ENCODE measurements around the gene ASAP2.
"Not testable (repeated sequence)": the region's sequence is repeated elsewhere in the genome, so short reads cannot be mapped to it uniquely, and the experiment has no call there.

The ASAP2 gene

DNA sequence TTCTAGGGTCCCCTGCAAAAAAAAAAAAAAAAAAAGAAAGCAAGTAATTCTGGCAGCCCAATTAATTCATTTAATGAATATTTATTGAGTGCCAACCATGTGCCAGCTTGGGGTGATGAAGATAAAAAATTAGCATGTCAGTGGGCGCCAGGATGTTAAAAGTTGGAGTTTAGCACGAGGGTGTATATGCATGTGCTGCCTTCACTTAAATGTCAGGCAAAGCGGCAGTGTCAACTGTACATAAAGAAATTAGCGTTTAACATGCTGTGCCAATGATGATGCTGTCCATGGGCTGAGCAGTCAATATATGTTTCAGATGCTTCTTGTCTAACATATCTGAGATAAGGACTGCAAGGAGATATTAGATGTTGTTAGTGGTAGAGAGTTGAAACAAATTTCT is 49.5 kb downstream of the ASAP2 start:
- no peak for DNase-seq

DNA sequence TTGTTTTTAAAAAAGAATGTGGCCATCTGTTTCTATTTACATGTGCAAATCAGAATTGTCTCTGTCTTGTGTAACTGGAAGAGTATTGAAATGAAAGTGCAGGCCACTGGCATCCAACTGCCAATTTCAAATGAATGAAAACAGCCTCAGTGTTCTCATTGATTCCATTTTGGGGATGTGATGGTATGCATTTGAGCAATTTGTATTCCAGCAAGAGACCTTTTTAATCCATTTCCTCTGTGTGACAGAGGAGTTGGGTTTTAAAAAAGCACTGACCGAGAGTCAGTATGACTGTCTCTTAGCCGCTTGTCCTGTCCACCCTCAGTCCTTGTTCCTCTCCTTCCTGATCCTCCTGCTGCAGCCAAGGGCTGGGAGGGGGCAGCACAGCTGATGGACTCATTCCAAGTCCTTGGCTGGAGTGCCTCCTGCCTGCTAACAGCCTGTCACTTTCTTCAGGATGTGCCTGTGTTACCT is 50.0 kb downstream of the ASAP2 start:
- peak; percentile 57 for DNase-seq

DNA sequence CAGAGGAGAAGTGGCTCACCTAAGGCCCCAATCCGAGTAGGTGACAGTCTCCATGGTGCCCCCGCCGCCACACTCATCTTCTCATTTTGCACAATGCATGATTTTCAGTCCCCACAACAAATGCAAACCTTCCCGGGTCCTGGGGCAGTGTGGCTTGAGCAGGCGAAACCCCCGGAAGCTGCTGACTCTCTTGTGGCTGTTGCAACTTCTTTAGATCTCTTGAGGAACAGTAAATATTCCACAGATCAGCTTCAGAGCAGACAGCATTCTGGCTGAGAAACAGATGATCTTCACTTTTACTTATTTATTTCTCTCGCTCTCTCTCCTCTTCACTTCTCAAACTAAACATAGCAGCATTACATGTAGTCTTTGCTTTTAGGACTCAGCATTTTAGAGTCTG is 51.9 kb downstream of the ASAP2 start:
- DNase-seq: no peak

DNA sequence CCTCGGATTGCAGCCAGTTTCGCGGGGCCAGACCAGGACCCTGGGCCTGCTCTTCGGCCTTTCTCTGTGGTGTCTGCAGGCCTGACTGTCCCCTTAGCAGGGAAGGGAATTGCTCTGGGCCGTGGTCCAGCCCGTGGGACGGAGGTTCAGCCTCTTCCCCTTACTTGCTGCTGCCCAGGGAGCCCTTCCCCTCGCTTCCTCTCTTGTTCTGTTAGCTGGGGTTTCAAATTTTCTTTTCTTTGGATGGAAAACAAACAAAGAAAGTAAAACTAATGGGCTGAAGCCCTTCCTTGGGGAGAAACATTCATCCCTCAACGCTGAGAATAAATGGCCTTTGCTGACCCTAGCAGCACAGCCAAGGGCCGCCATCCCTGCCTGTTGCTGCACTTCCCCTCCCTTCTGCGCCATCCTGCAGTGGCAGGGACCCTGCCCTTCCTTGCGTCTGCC is 52.4 kb downstream of the ASAP2 start:
- DNase-seq: no peak

DNA sequence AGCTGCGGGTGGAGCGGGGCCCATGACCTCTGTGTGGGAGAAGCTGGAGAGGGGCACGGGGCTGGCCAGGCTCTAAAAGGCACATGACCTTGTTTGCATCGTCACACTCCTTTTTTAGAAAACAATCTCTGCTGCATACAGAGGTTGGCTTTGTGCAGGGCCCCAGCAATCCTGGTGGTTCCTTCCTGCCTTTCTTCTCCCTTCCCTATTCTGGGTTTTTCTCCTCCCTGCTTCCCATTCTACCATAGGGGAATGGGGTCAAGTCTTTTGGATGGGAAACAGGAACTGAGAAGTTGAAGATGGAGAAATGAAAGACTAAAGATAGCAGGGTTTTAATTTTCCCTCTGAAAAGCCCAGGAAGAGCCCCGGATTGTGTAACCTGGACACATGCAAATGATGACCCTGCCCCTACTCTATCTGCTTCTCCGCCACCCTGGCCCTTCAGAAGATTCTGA is 53.9 kb downstream of the ASAP2 start:
- DNase-seq: no peak

DNA sequence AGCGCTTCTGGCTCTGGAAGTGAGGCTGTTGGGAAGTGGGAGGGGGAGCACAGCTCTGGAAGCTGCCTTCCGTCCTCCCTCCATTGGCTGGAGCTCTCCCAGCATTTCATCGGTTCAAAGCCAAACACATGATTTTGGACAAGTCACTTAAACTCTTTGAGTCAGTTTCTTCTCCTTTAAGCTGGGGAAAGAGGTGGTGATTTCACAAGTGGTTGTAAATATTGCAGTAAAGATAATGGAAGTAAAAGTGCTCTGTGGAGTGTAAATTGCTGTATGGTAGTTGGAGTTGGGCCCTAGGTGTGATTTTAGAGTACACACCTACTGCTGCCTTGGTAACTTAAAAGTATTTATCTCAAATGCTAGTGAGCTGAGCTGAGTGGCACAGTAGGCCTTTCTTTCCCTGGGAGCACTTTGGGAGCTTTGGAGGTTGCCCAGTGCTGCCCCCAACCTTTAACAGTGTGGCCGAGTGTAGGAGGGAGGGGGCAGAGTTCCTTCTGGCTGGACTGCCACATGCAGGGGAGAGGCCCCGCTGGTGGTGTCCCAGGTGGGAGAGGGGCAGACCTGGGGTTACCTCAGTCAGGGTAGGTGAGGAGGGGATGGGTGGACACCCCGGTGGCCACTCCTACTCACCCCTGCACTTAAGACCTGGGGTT is 54.7 kb downstream of the ASAP2 start:
- DNase-seq: no peak

DNA sequence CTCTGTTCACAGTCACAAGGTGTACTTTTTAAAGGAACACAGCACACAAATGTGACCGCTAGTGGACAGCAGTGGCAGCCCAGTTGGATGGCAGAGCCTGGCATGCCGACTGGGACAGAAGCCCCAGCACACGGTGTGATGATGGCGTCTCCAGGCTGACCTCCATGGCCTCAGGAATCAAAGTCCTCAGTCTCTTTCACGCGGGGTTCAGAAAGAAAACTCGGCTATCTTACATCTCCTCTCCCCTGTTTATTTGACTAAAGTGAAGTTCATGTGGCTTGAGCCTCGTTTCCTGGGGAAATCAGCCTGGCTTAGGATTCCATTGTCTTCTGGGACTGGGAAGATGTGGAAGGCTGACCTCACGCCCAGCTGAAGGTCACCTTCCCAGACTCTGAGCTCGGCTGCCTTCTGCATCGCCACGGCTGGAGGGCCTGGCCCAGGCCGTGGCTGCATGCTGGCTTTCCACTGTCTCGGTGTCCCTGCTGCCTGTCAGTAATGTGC is 56.1 kb downstream of the ASAP2 start:
- no peak for DNase-seq

DNA sequence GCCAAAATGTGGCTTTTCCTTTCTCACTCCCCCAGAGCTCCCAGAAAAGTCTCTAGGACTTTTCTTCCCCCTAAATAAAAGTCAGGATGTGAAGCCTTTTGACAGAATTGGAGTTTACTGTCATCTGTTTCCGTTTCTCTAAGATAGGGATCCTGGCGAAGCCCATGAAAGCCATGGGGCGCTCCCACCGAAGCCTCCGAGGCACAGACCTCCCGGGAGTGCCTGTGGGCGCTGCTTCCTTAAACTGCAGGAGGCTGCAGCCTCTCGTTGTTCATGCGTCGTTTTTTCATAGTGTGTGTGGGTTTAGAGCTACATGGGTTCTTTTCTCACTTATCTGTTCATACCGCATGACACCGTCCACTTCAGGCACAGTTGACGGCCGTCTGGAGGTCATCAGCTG is 56.8 kb downstream of the ASAP2 start:
- DNase-seq: no peak

DNA sequence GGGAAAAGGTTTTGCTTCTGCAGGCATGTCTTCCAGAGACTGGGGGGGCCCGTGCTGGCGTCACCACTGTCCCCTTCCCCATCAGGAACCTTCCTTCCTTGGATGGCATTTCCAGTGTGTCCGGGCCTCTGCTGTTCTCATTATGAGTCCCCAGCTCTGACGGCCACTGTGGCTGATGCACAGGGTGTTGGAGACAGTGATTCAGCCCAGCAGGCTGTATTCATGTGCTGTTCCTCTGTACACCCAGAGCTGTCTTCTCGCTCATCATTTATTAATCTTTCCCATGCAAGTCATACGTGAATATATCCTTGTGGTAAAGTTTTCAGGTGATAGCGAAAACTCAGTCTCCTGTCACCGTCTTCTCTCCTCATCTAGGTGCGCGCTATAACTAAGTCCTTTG is 57.7 kb downstream of the ASAP2 start:
- no peak for DNase-seq

DNA sequence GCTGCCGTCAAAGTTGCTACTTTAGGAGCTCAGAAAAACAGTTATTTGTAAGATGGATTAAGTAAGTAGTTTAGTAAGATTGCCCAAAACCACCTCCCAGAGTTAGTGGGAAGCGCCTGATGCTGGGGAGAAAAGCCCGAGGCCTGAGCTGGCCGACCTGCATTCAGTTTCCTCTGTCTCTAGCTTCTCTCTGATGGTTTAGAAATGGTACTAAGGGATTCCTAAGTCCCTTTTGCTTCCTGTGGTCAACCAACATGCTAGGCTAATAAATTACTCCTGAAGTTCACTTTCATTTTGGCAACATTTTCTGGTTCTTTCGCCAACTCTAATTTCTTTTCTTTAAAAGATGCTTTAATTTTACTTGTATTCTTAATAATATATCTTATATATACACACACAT is 60.1 kb downstream of the ASAP2 start:
- DNase-seq: peak; percentile 43

DNA sequence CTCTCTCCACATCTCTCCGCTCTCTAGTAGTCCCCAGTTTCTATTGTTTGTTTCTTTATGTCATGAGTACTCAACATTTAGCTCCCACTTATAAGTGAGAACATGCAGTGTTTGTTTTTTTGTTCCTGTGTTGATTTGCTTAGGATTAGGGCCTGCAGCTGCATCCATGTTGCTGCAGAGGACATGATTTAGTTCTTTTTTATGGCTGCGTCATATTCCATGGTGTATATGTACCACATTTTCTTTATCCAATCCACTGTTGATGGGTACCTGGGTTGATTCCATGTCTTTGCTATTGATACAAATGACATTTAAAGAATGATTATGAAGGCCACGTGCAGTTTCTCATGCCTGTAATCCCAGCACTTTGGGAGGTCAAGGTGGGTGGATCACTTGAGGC is 60.7 kb downstream of the ASAP2 start:
- not testable (repeated sequence) for DNase-seq

DNA sequence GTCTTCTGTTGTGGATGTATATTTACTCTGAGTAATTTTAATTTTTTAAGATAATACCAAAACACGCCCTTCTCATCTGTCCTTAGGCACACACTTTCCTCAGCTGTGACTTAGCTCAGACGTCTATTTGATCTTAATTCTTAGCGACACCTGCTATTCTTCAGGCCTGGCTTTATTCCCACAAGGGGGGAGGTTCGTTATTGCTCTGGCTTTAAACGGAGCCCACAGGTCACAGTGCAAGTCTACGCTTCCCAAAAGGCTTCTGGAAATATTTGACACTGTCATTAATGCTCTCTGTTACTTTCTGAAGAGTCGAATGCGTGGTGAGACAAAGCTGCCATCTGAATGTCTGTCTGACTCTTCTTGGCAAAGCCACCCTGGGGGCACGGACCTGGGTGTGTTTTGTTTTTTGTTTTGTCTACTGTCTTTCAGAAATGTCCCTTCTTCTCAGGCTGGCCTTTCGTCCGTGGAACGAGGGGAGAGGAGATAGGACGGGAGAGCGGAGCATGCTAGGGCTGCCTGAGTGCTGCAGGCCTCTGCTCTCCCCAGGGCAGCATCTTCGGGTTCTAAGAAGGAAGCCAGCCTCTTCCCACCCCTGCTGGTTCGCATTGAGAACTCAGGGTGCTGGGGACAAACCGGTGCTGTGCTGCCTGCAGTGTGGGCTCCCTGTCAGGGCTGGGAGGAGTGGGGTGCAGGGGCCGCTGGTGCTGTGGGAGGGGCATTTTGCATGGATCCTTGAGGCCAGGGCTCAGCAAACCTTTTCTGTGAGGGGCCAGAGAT is 61.9 kb downstream of the ASAP2 start:
- no peak for DNase-seq

DNA sequence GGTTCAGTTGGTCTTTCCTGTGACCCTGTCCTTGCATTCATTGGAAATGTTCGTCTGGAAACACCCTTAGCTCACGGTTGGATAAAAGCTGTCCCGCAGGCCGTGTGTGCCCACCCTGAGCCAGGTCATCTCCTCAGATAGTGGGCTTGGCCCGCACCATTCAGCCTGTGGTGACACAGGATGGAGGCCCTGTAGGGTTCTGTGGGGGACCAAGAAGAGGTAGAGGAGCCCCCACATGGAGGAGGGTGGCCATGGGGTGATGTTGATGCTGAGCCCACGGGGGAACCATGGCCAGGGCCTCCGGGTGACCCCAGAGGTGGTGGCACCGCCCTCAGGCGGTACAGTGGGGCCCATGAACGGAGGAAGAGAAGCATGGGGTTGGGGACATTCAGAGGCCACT is 62.7 kb downstream of the ASAP2 start:
- DNase-seq: no peak

DNA sequence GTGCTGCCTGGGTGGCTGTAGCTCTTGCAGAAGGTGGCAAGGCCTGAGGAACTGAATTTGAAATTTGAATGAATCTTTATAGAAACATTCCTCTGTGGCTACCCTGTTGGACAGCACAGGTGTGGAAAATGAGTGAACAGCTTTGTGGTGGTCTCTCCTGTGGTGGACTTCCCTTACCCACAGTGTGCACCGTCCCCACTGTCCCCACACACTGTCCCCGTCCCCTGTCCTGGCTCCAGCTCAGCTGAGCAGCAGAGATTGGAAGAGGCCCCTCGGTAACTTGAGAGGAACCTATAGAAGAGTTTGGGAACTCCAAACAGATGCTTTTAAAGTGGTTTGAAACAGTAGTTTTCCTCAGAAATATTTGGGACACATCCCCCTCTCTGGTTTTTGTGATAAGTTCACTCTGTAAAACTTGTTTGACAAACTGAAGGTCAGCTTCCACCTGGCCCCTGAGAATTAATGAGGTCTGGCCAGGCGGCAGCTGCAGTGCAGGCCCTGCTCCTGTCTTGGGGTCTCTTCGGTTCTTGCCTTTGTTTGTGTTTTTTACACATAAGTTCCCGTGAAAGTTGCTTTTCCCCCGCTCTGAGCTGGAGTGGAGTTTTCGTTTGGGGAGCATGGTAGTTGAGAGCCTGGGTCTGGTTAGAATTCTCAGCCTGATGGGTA is 63.2 kb downstream of the ASAP2 start:
- no peak for DNase-seq

DNA sequence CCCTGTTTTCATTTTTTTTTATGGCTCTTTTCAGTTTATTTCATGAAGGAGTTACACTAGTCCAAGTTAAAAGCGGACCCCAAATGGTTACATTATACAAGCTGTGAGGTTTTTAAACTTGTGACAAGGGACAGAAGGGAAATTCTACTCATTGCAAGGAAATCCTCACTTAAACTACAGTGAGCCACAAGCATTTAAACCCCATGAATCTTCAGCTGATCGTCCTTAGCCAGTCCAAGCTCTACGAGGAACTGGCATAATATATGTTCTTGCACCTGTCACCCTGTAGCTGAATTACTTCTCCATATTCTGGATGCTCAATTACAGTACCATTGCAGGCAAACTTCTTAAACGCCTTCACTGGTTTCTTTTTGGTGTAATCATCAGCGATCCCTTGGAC is 64.5 kb downstream of the ASAP2 start:
- no peak for DNase-seq

DNA sequence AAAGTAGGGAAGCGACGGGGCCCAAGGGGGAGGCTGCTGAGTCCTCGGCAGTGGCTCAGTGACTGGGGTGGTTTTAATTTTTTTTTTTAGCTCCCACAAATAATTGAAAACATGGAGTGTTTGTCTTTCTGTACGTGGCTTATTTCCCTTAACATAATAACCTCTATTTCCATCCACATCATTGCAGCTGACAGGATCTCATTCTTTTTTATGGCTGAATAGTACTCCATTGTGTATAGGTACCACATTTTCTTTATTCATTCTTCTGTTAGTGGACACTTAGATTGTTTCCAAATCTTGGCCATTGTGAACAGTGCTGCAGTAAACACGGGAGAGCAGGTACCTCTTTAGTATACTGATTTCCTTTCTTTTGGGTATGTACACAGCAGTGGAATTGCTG is 65.1 kb downstream of the ASAP2 start:
- DNase-seq: no peak

DNA sequence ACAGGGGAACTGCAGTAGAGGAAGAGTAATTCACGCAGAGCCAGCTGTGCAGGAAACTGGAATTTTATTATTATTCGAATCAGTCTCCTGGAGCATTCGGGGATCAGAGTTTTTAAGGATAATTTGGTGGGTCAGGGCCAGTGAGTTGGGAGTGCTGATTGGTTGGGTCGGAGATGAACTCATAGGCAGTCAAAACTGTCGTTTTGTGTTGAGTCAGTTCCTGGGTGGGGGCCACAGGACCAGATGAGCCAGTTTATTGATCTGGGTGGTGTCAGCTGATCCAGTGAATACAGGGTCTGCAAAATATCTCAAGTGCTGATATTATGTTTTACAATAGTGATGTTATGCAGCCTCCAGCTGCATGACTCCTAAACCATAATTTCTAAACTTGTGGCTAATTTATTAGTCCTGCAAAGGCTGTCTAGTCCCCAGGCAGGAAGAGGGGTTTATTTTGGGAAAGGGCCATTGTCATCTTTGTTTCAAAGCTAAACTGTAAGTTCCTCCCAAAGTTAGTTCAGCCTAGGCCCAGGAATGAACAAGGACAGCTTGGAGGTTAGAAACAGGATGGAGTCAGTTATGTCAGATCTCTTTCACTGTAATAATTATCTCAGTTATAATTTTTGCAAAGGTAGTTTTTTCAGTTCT is 67.0 kb downstream of the ASAP2 start:
- no peak for DNase-seq

DNA sequence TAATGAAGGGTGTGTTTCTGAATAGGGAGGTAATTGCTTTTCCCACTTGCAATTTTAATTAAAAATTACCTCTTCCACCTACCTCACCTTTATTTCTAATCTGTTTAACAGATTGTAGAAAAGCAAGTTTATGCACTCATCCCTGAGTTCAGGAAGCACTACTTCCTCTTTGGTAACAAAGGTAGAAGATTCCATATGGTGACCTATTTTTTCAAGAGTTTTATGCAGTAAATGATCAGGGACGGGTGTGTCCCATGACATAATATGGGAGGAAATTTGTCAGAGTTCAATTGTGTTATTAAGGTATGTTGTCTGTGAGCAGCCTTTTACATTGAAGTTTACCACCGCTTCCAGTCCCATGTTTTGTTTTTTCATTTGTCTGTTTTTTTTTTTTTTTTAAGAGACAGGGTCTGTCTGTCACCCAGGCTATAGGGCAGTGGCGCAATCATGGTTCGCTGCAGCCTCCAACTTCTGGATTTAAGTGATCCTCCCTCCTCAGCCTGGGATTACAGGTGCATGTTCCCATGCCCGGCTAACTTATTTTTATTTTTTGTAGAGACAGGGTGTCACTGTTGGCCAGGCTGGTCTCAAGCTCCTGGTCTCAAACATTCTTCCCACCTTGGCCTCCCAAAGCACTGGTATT is 68.2 kb downstream of the ASAP2 start:
- no peak for DNase-seq

DNA sequence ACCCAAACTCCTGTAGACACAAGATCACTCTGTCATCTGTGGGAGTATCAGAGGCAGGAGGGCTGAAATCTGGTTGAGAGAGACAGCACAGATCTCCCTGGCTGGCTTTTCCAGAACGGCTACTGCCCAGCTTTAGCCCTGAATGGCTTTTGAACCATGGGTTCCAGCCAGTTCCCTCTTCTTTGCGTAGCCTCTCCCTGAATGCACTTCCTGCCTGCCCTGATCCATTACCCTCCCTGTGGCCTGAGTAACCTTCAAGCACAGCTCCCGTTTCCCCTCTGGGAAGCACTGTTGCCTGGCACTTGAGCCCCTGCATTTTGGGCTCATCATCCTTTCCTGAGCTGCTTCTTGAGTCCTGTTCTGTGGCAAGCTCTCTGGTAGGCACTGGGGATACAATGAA is 68.8 kb downstream of the ASAP2 start:
- DNase-seq: no peak

DNA sequence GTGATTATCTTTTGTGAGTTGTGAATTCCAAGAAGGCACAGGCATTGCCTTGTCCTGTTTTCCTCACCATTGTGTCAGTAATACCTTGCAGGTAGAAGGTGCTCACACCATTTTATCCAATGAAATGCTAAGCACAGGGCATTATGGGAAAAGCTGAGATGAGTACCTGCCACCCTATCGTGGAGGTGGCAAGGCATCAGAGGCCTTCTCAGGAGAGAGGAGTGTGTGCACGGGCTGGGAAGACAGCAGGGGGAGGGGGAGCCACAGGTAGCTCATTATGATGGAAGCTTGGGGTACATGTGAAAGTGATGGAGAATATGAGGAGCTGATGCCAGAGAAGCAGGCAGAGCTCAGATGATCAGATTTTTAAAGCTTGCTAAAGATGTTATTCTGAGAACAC is 69.5 kb downstream of the ASAP2 start:
- DNase-seq: no peak

DNA sequence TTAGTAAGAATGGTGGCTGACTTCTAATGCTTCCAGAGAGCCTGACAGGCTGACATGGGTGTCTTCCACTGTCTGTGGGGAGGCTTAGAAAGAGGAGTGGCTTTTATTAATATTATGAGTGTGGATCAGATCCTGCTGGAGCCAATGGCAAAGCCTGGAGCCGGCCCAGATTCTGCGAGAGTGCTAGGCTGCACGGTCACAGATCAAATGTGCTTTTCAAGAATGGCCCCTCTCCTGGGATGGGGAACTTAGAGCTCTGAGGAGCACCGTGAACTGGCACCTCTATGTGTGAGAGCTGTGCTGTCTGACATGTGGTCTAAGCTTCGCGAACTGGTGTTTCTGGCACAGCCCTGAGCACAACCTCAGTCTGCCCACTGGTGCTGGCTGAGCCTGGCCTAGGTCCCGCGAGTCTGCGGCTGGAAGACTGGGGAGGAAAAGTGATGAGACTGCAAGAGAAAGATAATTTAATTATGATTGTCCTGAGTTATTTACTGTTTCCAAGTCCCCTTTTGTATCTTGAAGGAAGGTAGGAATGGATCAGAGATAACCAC is 70.4 kb downstream of the ASAP2 start:
- no peak for DNase-seq

DNA sequence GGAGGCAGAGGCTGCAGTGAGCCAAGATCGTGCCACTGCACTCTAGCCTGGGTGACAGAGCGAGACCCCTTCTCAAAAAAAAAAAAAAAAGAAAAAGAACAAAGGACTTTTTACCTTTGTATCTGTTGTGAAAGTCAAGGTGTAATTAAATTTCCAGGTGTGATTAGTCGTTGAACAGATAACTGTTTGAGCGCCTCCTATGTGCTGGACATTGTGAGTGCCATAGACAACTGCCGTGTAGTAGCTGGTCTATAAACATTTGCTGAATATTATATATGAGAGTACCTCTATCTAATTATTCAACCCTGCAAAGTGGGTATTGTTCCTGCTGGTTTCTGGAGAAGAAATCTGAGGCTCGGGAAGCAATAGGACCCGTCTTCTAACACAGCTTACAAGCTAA is 71.8 kb downstream of the ASAP2 start:
- no peak for DNase-seq
